ENCODE results near the gene C16orf78. TPM values are rescaled to one million over a fixed set of nuclear protein-coding genes. Genes with fewer than 3 reads are reported as not detected.

Gene C16orf78
- total and polyA plus RNA-seq, 8 donors, result 0.16 to 0.20 TPM; not detected in 6

Other genes with a start within 250 kb of the C16orf78 start
- not detected for gene CBLN1, start 92.0 kb upstream of the C16orf78 start, total RNA-seq
- gene CBLN1, start 92.0 kb upstream of the C16orf78 start, polyA plus RNA-seq (ENCODE audit: insufficient read length in 6 of 6), result under 1 TPM; 0.12 to 0.70 (median 0.19) TPM